Stomach smooth muscle (tissue), 2 donors: ENCODE data around the gene KRT222.

ENCODE experiments used
- H3K27ac ChIP-seq: one replicate; pipeline ENCODE4 v1.7.0; 2013; ENCODE audit warnings: mild to moderate bottlenecking, low read length, inconsistent platforms
- H3K27me3 ChIP-seq, 2 donors: one replicate each; pipeline ENCODE4 v1.7.0; 2013; ENCODE audit warnings: low read length in 2 of 2; ENCODE audit not compliant: insufficient read depth in 2 of 2, control insufficient read depth in 1 of 2
- H3K36me3 ChIP-seq, 2 donors: one replicate each; pipeline ENCODE4 v1.7.0; 2013; ENCODE audit warnings: low read length in 2 of 2; ENCODE audit not compliant: control insufficient read depth in 2 of 2, insufficient read depth in 2 of 2
- H3K4me1 ChIP-seq: one replicate; pipeline ENCODE4 v1.7.0; 2013; ENCODE audit warnings: low read length; ENCODE audit not compliant: control insufficient read depth, insufficient read depth
- H3K4me3 ChIP-seq, 2 donors: one replicate each; pipeline ENCODE4 v1.7.0; 2013; ENCODE audit warnings: low read length in 2 of 2
- H3K9ac ChIP-seq, 2 donors: one replicate each; pipeline ENCODE4 v1.7.0; 2013; ENCODE audit warnings: low read length in 2 of 2, mild to moderate bottlenecking in 1 of 2
- H3K9me3 ChIP-seq, 2 donors: one replicate each; pipeline ENCODE4 v1.7.0; 2013; ENCODE audit warnings: low read length in 2 of 2; ENCODE audit not compliant: control insufficient read depth in 2 of 2
- donor health status: healthy.
- donor health status: Pancreatic carcinoma.

Gene KRT222

DNA sequence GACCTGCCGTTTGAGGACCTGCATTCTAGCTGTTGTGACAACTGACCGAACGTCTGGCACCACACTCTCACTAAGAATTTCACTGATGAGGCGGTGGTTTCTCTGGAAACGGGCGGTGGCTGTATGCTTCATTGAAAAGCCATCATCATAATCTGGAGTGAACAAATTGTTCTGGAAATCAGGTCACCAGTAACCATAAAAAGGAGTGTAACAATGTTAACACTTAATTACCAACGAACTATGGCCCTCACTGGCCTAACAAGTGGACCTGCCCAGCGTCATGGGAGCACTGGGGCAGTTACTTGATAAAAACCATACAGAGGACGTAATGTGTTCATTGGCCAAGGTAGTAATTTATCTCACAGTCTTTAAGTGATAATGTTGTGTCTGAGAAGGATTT lies 32.8 kb downstream of the KRT222 start:
- Histone ChIP-seq H3K4me3 (no peak overlapping the region), H3K9ac (no peak overlapping the region), H3K36me3 (peaks cover 51 to 78% of the 10 kb centered on the region in 2 donors), H3K4me1 (no peaks in the 10 kb centered on the region), H3K27me3 (no peaks in the 10 kb centered on the region), H3K27ac (no peak overlapping the region), H3K9me3 (no peaks in the 10 kb centered on the region)

DNA sequence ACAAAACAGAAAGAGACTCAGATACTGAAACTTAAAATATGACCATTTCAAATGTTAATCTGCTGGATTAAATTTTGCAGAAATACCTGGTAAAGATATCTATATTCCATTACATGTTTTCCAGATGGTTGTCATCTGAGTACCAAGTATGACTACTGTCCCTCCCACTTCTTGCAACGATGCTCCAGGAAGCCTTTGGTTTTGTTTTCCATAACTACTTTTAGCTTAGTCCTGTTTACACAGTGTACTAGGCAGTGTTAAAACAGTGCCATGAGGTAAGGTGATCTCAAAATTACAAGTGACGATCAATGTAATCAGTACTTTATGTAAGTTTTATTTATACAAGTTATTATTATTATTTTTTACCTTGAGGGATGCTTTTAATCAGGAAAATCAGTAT lies 35.1 kb downstream of the KRT222 start:
- Histone ChIP-seq H3K27ac (no peak overlapping the region), H3K36me3 (peaks cover 36 to 58% of the 10 kb centered on the region in 2 donors), H3K27me3 (no peaks in the 10 kb centered on the region), H3K4me1 (no peaks in the 10 kb centered on the region), H3K4me3 (no peak overlapping the region), H3K9ac (no peak overlapping the region), H3K9me3 (no peaks in the 10 kb centered on the region)

DNA sequence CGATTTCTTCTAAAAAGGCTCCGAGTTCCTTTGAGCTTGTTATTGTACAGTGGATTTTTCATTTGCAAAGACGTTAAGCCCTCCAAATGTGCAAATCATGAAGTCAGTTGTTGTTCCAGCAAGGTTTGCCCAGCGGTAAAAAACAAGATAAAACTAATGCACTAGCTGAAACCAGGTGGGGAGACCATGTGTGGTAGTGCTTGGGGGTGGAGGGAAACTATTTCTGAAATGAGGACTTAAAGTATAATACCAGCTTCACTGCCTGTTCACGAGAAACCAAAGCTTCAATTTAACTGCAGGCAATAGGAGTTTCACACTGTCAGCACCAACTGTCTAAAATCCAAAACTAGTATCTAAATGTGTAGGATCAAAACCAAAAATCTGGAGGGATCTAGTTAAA lies 39.7 kb downstream of the KRT222 start:
- Histone ChIP-seq H3K27me3 (no peaks in the 10 kb centered on the region), H3K9ac (no peak overlapping the region), H3K27ac (no peak overlapping the region), H3K4me3 (no peak overlapping the region), H3K36me3 (peaks cover 16% of the 10 kb centered on the region in 2 donors), H3K4me1 (peaks cover under 1% of the 10 kb centered on the region), H3K9me3 (no peaks in the 10 kb centered on the region)

DNA sequence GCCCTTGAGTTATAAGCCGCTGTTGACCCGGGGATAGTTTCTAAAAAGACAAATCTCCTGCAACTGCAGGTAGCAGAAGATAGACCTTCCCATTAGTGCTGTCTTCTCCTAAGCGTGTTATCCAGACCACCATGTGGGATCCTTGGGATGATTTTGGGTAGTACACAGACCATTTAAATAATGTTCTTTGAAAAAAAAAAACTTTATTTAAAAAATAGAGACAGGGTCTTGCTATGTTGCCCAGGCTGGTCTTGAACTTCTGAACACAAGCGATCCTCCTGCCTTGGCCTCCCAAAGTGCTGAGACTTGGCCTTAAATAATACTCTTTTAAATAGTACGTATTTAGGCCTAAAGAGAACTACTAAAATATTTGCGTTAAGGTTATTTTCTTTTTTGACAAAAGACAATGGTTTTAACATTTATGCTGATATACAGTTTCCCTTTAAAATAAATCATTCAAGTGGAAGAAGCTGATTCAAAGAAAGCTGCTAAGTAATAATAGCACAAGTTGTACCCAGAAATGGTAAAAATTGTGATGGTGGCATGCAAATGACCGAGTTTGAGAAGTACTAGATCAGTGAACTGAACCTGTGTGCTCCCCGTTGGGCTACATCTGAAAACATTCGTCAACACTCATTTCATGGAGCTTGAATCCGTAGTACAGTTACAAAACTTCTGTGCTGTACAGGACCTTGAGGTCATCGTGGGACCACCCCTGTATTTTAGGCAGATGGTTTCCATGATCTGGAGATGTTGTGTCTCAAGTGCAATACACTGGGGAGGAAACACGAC lies 41.4 kb downstream of the KRT222 start:
- Histone ChIP-seq H3K9me3 (no peaks in the 10 kb centered on the region), H3K27me3 (peaks cover 4% of the 10 kb centered on the region in 2 donors), H3K4me1 (peaks cover 6% of the 10 kb centered on the region), H3K27ac (no peak overlapping the region), H3K4me3 (no peak overlapping the region), H3K36me3 (peaks cover 5 to 7% of the 10 kb centered on the region in 2 donors), H3K9ac (no peak overlapping the region)

DNA sequence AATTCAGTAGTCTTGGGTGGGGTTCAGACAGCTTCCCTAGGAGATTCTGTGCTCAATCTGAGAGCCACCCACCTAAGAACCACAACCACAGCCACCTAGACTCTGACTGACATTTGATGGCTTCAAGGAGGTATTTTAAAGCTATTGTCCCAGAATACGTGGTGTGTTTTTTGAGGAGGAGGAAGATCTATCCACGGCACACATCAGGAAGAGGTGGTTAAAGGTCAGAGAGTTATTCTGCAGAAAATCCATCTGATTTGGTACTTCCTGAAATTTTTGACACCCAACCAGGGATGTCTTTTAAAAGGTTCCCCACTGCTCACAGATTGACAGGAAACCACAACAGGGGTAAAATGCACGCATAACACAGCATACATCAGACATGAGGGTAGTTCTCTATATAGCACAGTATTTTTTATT lies 42.5 kb downstream of the KRT222 start:
- no peaks in the 10 kb centered on the region for H3K9me3 ChIP-seq
- no peak overlapping the region for H3K27ac ChIP-seq
- no peak overlapping the region for H3K9ac ChIP-seq
- peaks cover 6% of the 10 kb centered on the region for H3K4me1 ChIP-seq
- H3K27me3 ChIP-seq = peaks cover 8% of the 10 kb centered on the region in 2 donors
- H3K4me3 ChIP-seq = no peak overlapping the region
- H3K36me3 ChIP-seq = no peaks in the 10 kb centered on the region

DNA sequence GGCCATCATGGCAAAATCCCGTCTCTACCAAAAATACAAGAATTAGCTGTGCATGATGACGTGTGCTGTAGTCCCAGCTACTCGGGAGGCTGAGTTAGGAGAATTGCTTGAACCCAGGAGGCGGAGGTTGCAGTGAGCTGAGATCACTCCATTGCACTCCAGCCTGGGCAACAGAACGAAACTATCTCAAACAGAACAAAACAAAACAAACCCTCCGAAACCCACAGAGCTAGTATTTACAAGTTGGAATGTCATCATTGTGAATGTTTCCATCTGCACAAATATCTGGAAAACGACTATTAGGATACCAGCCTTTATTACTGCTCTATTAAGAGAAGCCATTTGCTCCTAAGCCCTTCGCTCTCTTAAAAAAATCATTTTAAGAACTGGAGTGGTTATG lies 43.4 kb downstream of the KRT222 start:
- H3K9me3 ChIP-seq = no peaks in the 10 kb centered on the region
- no peaks in the 10 kb centered on the region for H3K36me3 ChIP-seq
- no peak overlapping the region for H3K9ac ChIP-seq
- H3K4me1 ChIP-seq = peaks cover 6% of the 10 kb centered on the region
- no peak overlapping the region for H3K4me3 ChIP-seq
- H3K27ac ChIP-seq = no peak overlapping the region
- H3K27me3 ChIP-seq = peaks cover 8 to 14% of the 10 kb centered on the region in 2 donors

DNA sequence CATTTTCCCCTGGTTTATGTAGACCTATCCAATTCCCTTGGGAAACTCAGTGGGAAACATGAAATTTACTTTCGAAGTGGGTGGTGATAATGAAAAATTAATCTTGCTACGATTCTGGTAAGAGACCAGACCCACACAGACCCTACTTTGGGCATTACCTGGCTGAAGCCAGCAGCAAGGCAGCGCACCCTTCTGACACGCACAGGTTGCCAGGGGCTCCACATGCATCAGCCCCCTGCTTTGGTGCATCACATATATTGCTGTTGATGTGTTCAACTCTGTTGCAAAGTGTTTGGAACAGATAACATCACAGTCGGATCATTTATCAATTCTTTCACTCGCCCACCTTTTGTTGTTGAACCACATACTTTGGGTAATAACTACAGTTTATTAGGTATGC lies 44.0 kb downstream of the KRT222 start:
- H3K9me3 ChIP-seq = no peaks in the 10 kb centered on the region
- H3K4me3 ChIP-seq = no peak overlapping the region
- no peak overlapping the region for H3K27ac ChIP-seq
- H3K36me3 ChIP-seq = no peaks in the 10 kb centered on the region
- peaks cover 6% of the 10 kb centered on the region for H3K4me1 ChIP-seq
- no peak overlapping the region for H3K9ac ChIP-seq
- H3K27me3 ChIP-seq = peaks cover 13 to 19% of the 10 kb centered on the region in 2 donors

DNA sequence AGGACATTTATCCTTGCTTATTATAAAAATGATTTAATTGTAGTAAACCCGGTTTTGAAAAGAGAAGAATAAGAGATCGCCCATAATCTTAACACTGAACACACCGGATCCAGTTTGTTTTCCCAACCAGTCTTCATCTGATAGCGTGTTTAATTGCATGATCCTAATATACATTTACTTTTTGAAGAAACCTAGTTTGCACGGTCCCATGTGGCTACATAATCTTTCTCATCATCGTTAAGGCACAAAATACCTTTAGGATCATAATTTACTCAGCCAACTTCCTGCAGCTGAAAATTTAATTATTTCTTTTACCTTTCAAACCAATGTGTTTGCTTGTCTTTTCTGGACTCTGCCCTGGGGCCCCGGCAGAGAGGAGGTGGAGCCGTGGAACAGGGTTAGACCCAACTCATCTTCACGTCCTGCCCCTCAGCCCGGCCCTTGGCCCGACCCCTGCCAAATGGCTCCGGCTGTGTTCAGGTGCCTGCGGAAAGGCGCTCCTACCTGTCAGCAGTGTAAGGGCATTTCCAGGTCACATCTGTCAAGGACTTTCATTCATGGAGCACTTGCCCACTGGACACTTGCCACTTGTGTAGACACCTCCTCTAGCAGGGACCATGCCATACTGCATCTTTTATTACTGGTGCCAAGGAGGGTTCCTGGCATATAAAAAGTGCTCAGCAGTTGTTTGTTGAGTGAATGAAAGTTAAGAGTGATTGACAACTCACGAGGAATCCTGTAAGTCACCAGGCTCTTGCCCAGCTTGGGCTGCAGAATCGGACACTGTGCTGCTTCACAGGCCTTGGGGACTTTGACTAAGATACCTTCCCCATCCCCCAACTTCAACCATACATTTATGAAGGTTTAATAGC lies 46.0 kb downstream of the KRT222 start:
- H3K9me3 ChIP-seq = no peaks in the 10 kb centered on the region
- H3K36me3 ChIP-seq = no peaks in the 10 kb centered on the region
- H3K9ac ChIP-seq = no peak overlapping the region
- H3K4me1 ChIP-seq = peaks cover 10% of the 10 kb centered on the region
- H3K4me3 ChIP-seq = no peak overlapping the region
- no peak overlapping the region for H3K27ac ChIP-seq
- peaks cover 13 to 25% of the 10 kb centered on the region in 2 donors for H3K27me3 ChIP-seq

DNA sequence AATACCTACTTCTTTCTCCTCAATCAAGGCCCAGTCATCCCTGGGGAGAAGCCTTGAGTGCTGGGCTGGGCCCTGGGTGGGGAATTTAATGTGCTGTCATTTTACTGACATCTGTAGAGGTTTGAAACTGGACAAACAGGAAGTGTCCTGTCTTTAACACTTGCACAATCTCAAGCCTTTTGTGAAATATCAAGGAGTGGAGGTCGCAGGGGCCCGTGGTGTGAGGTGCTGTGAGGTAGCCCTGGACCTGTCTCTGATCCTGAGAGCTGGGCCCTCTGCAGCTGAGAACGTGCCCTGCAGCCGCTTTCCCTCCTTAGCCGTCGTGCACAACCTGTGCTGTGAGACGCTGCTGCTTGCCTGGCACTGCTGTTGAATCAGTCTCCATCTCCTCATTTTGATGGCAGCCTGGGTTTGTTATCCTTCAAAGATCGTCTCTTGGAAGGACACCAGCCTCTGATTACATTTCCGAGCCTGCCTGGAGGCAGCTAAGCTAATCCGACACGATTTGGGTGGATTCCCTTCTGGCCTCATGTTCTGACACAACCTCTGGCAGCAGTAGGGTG lies 47.2 kb downstream of the KRT222 start:
- Histone ChIP-seq H3K27me3 (peaks cover 13 to 25% of the 10 kb centered on the region in 2 donors), H3K27ac (no peak overlapping the region), H3K4me1 (peaks cover 10% of the 10 kb centered on the region)

DNA sequence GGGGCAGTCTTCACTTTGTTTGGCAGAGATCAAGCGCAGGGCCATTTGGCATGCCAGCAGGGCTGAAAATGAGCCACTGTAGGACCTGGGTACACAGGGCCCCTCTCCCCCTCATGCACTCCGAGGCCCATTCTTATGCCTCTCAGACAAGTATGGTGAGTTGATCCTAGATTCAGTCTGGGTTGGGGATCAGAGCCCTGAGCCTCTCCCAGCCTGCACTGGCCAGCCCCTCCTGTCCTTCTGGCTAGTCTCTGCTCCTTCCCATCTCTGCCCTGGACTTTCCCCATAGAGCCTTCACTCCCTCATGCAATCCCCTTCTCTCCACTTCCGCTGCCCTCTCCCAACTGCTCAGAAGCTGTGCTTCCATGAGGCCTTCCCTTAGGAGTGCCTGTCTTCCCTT lies 48.4 kb downstream of the KRT222 start:
- Histone ChIP-seq H3K36me3 (no peaks in the 10 kb centered on the region), H3K27me3 (peaks cover 13 to 25% of the 10 kb centered on the region in 2 donors), H3K4me3 (no peak overlapping the region), H3K9me3 (no peaks in the 10 kb centered on the region), H3K4me1 (peaks cover 10% of the 10 kb centered on the region), H3K9ac (no peak overlapping the region), H3K27ac (no peak overlapping the region)

More for the DNA sequence above, 47.2 kb downstream of the KRT222 start:
- Histone ChIP-seq H3K9ac (no peak overlapping the region), H3K36me3 (no peaks in the 10 kb centered on the region), H3K4me3 (no peak overlapping the region), H3K9me3 (no peaks in the 10 kb centered on the region)
